Measurements from ENCODE around the gene PDK1.

DNA sequence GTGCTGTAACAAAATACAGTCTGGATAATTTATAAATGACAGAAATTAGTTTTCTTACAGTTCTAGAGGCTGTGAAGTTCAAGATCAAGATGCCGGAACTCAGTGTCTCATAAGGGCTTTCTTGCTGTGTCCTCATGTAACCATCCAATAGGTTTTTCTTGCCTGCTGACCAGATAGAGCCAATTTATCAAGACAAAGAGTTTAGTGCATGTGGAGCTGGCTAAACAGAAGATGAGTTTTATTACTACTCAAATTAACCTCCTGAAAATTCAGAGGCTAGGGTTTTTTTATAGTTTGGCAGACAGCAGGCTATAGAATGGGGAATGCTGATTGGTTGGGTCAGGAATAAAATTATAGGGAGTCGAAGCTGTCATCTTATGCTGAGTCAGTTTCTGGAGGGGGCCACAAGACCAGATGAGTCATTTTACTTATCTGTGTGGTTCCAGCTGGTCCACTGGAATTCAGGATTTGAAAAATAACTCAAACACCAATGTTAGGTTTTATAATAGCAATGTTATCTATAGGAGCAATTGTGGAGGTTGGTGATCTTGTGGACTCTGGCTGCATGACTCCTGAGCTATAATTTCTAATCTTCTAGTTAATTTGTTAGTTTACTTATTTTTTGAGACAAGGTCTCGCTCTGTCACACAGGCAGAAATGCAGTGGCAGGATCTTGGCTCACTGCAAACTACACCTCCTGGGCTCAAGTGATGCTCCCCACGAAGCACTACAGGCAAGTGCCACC lies 3.2 kb upstream of the PDK1 start:
- TF ChIP-seq GATA2 (IDR thresholded peaks at IDR 0.05; ENCODE audit: low read depth, low read length) = no peak
- TF ChIP-seq GATA3 (IDR thresholded peaks at IDR 0.05; ENCODE audit: low read depth, low read length) = no peak

Measured in SH-SY5Y (cell line).